Fibroblast of lung (primary cell): ENCODE results near the gene ARID1B. TPM values are rescaled to one million over a fixed set of nuclear protein-coding genes. Genes with fewer than 3 reads are reported as not detected.

ENCODE experiments used
- DNase-seq, 2 donors: peaks; one replicate each; pipeline versions ENCODE4 v3.0.0 to v3.0.0-alpha.2; 2010; ENCODE audit warnings: low read depth in 2 of 2
- H2AFZ ChIP-seq: 2 replicates; pipeline ENCODE4 v1.5.1; 2012; ENCODE audit warnings: low read length, control low read depth, inconsistent platforms
- H3K27ac ChIP-seq: 2 replicates; pipeline ENCODE4 v1.5.1; 2011; ENCODE audit warnings: low read length, control low read depth; ENCODE audit not compliant: insufficient read depth
- H3K27me3 ChIP-seq: 2 replicates; pipeline ENCODE4 v1.5.1; 2011; ENCODE audit warnings: mild to moderate bottlenecking, low read length; ENCODE audit not compliant: control insufficient read depth, insufficient read depth
- H3K36me3 ChIP-seq: 2 replicates; pipeline ENCODE4 v1.5.1; 2011; ENCODE audit warnings: low read length; ENCODE audit not compliant: control insufficient read depth, insufficient read depth
- H3K4me1 ChIP-seq: 2 replicates; pipeline ENCODE4 v1.5.1; 2011; ENCODE audit warnings: low read length; ENCODE audit not compliant: control insufficient read depth, insufficient read depth; ENCODE audit errors: extremely low read depth
- H3K4me2 ChIP-seq: 2 replicates; pipeline ENCODE4 v1.5.1; 2011; ENCODE audit warnings: low read length, control low read depth; ENCODE audit not compliant: insufficient read depth; ENCODE audit errors: extremely low read depth
- H3K4me3 ChIP-seq, 4 experiments: fragments of 200-600 bp in 1 of 4; sonication (generic) in 1 of 4; replicated peaks in 1 of 4; 2 replicates each; pipeline ENCODE4 v1.5.1; 2011 to 2016; ENCODE audit warnings: low read length in 4 of 4, low read depth in 3 of 4, mild to moderate bottlenecking in 3 of 4, control low read depth in 2 of 4, inconsistent platforms in 1 of 4, mixed read lengths in 1 of 4; ENCODE audit not compliant: insufficient read depth in 1 of 4; ENCODE audit errors: control extremely low read depth in 1 of 4
- H3K79me2 ChIP-seq: 2 replicates; pipeline ENCODE4 v1.5.1; 2012; ENCODE audit warnings: mild to moderate bottlenecking, low read length, inconsistent platforms; ENCODE audit not compliant: control insufficient read depth, insufficient read depth
- H3K9ac ChIP-seq: 2 replicates; pipeline ENCODE4 v1.5.1; 2011; ENCODE audit warnings: mild to moderate bottlenecking, low read length, control low read depth; ENCODE audit not compliant: insufficient read depth
- H3K9me3 ChIP-seq: 2 replicates; pipeline ENCODE4 v1.5.1; 2012; ENCODE audit warnings: low read depth, low read length; ENCODE audit not compliant: control insufficient read depth, insufficient read depth
- H4K20me1 ChIP-seq: 2 replicates; pipeline ENCODE4 v1.5.1; 2011; ENCODE audit warnings: low read length; ENCODE audit not compliant: control insufficient read depth, insufficient read depth; ENCODE audit errors: extremely low read depth
- EZH2 ChIP-seq: IDR thresholded peaks from 2 replicates; pipeline ENCODE4 v1.5.1; 2012; ENCODE audit warnings: low read length, control low read depth, mild to moderate bottlenecking; ENCODE audit errors: missing control alignments
- polyA plus RNA-seq, 2 donors: library from polyadenylated mRNA; depleted of rRNA in 1 of 2; stranded (reverse) in 1 of 2; unstranded in 1 of 2; fragments of >200 nt; gene quantifications; 2 replicates each; pipeline ENCODE4 v1.2.1, GENCODE V29; 2011 to 2012; ENCODE audit warnings: missing spikeins in 1 of 2
- total RNA-seq: library from RNA; depleted of rRNA; stranded (reverse); fragments of >200 nt; gene quantifications from 2 replicates; pipeline ENCODE4 v1.2.1, GENCODE V29; 2014
- TF ChIP-seq, protein P1 (sequence below), 2 donors: IDR thresholded peaks in 1 of 2; conservative IDR thresholded peaks in 1 of 2; 1 replicate in 1 of 2; 2 replicates in 1 of 2; pipeline ENCODE4 v1.5.1; 2011 to 2012; ENCODE audit warnings: low read length in 2 of 2, control low read depth in 1 of 2, inconsistent platforms in 1 of 2, low read depth in 1 of 2, mild to moderate bottlenecking in 1 of 2

ARID1B gene
- total and polyA plus RNA-seq, 2 donors (not counting 1 experiment from before 2014, with no cell fraction given) = 15.4 to 41.9 TPM

DNA sequence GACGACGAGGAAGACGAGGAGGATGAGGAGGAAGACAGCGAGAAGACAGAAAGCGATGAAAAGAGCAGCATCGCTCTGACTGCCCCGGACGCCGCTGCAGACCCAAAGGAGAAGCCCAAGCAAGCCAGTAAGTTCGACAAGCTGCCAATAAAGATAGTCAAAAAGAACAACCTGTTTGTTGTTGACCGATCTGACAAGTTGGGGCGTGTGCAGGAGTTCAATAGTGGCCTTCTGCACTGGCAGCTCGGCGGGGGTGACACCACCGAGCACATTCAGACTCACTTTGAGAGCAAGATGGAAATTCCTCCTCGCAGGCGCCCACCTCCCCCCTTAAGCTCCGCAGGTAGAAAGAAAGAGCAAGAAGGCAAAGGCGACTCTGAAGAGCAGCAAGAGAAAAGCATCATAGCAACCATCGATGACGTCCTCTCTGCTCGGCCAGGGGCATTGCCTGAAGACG, 429.2 kb downstream of the ARID1B start:
- no peak for DNase-seq
- no peak overlapping the region for H3K9ac ChIP-seq
- H3K4me1 ChIP-seq = no peaks in the 10 kb centered on the region
- no peaks in the 10 kb centered on the region for H3K9me3 ChIP-seq
- no peak overlapping the region for H3K4me3 ChIP-seq
- peaks cover 5% of the 10 kb centered on the region for H3K36me3 ChIP-seq
- H4K20me1 ChIP-seq = no peaks in the 10 kb centered on the region
- TF ChIP-seq, protein P1, sequence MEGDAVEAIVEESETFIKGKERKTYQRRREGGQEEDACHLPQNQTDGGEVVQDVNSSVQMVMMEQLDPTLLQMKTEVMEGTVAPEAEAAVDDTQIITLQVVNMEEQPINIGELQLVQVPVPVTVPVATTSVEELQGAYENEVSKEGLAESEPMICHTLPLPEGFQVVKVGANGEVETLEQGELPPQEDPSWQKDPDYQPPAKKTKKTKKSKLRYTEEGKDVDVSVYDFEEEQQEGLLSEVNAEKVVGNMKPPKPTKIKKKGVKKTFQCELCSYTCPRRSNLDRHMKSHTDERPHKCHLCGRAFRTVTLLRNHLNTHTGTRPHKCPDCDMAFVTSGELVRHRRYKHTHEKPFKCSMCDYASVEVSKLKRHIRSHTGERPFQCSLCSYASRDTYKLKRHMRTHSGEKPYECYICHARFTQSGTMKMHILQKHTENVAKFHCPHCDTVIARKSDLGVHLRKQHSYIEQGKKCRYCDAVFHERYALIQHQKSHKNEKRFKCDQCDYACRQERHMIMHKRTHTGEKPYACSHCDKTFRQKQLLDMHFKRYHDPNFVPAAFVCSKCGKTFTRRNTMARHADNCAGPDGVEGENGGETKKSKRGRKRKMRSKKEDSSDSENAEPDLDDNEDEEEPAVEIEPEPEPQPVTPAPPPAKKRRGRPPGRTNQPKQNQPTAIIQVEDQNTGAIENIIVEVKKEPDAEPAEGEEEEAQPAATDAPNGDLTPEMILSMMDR (conservative IDR thresholded peaks at IDR 0.05 in 1 of 2, IDR thresholded peaks at IDR 0.05 in 1 of 2; ENCODE audit: low read depth in 1 of 2, low read length in 2 of 2) = no peak
- no peak for TF ChIP-seq EZH2
- H3K4me2 ChIP-seq = no peak overlapping the region
- H2AFZ ChIP-seq = no peak overlapping the region
- H3K27me3 ChIP-seq = no peaks in the 10 kb centered on the region
- no peaks in the 10 kb centered on the region for H3K79me2 ChIP-seq
- H3K27ac ChIP-seq = no peak overlapping the region

DNA sequence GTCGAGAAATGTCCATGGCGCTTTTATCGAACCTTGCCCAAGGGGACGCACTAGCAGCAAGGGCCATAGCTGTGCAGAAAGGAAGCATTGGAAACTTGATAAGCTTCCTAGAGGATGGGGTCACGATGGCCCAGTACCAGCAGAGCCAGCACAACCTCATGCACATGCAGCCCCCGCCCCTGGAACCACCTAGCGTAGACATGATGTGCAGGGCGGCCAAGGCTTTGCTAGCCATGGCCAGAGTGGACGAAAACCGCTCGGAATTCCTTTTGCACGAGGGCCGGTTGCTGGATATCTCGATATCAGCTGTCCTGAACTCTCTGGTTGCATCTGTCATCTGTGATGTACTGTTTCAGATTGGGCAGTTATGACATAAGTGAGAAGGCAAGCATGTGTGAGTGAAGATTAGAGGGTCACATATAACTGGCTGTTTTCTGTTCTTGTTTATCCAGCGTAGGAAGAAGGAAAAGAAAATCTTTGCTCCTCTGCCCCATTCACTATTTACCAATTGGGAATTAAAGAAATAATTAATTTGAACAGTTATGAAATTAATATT, 430.4 kb downstream of the ARID1B start:
- H2AFZ ChIP-seq = no peak overlapping the region
- H3K36me3 ChIP-seq = peaks cover 4% of the 10 kb centered on the region

DNA sequence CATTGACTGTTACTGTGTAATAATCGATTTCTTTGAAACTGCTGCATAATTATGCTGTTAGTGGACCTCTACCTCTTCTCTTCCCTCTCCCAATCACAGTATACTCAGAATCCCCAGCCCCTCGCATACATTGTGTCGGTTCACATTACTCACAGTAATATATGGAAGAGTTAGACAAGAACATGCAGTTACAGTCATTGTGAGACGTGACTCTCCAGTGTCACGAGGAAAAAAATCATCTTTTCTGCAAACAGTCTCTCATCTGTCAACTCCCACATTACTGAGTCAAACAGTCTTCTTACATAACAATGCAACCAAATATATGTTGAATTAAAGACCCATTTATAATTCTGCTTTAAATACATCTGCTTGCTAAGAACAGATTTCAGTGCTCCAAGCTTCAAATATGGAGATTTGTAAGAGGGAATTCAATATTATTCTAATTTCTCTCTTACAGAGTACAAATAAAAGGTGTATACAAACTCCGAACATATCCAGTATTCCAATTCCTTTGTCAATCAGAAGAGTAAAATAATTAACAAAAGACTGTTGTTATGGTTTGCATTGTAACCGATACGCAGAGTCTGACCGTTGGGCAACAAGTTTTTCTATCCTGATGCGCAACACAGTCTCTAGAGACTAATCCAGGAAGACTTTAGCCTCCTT, 432.8 kb downstream of the ARID1B start:
- DNase-seq = no peak
- no peak overlapping the region for H3K4me2 ChIP-seq
- no peak overlapping the region for H3K9ac ChIP-seq
- no peaks in the 10 kb centered on the region for H3K27me3 ChIP-seq
- H3K4me1 ChIP-seq = no peaks in the 10 kb centered on the region
- TF ChIP-seq, protein P1 (conservative IDR thresholded peaks at IDR 0.05 in 1 of 2, IDR thresholded peaks at IDR 0.05 in 1 of 2; ENCODE audit: low read depth in 1 of 2, low read length in 2 of 2) = no peak
- no peak for TF ChIP-seq EZH2
- no peak overlapping the region for H2AFZ ChIP-seq
- no peak overlapping the region for H3K4me3 ChIP-seq
- H3K36me3 ChIP-seq = peaks cover 1% of the 10 kb centered on the region
- no peaks in the 10 kb centered on the region for H4K20me1 ChIP-seq
- H3K79me2 ChIP-seq = no peaks in the 10 kb centered on the region
- H3K27ac ChIP-seq = no peak overlapping the region
- H3K9me3 ChIP-seq = no peaks in the 10 kb centered on the region

More for the DNA sequence above, 430.4 kb downstream of the ARID1B start:
- H3K79me2 ChIP-seq = no peaks in the 10 kb centered on the region
- H3K27ac ChIP-seq = no peak overlapping the region
- H3K4me2 ChIP-seq = no peak overlapping the region
- H3K9ac ChIP-seq = no peak overlapping the region
- H3K27me3 ChIP-seq = no peaks in the 10 kb centered on the region
- H3K4me1 ChIP-seq = no peaks in the 10 kb centered on the region
- DNase-seq = no peak
- no peaks in the 10 kb centered on the region for H3K9me3 ChIP-seq
- no peak overlapping the region for H3K4me3 ChIP-seq
- H4K20me1 ChIP-seq = no peaks in the 10 kb centered on the region
- no peak for TF ChIP-seq EZH2
- TF ChIP-seq, protein P1 (conservative IDR thresholded peaks at IDR 0.05 in 1 of 2, IDR thresholded peaks at IDR 0.05 in 1 of 2; ENCODE audit: low read depth in 1 of 2, low read length in 2 of 2) = no peak
